K562 (cell line): ENCODE results near the gene RBFA. TPM values are rescaled to one million over a fixed set of nuclear protein-coding genes. Genes with fewer than 3 reads are reported as not detected.

ENCODE experiments used
- ARID4B ChIP-seq: sonication (generic); formaldehyde crosslinking; IDR thresholded peaks from 2 replicates; pipeline ENCODE4 v1.8.0; 2022; ENCODE audit warnings: mild to moderate bottlenecking, missing genetic modification reagents
- E2F8 ChIP-seq: fragments of 450-650 bp; IDR thresholded peaks from 2 replicates; pipeline ENCODE4 v1.7.1; 2018; ENCODE audit warnings: mild to moderate bottlenecking, low read depth; ENCODE audit not compliant: partially characterized antibody
- MAFK ChIP-seq: IDR thresholded peaks from 2 replicates; pipeline ENCODE4 v1.6.1; 2011; ENCODE audit warnings: low read length, improper control_type of control experiment
- MCM2 ChIP-seq: fragments of 450-650 bp; IDR thresholded peaks from 2 replicates; pipeline ENCODE4 v1.6.1; 2017; ENCODE audit warnings: low read depth, mild to moderate bottlenecking
- MCM5 ChIP-seq: fragments of 450-650 bp; IDR thresholded peaks from 2 replicates; pipeline ENCODE4 v1.6.1; 2016; ENCODE audit warnings: low read depth
- NKRF ChIP-seq: fragments of 450-650 bp; IDR thresholded peaks from 2 replicates; pipeline ENCODE4 v1.6.1; 2016; ENCODE audit warnings: borderline replicate concordance
- NONO ChIP-seq, 2 experiments: fragments of 200-400 bp in 1 of 2; fragments of 450-650 bp in 1 of 2; formaldehyde crosslinking in 1 of 2; IDR thresholded peaks; 2 replicates each; pipeline ENCODE4 v1.6.1; 2017; ENCODE audit warnings: low read depth in 2 of 2, mild to moderate bottlenecking in 2 of 2, moderate library complexity in 2 of 2, low read length in 1 of 2
- SRSF1 ChIP-seq: fragments of 200-400 bp; formaldehyde crosslinking; IDR thresholded peaks from 2 replicates; pipeline ENCODE4 v1.6.1; 2017; ENCODE audit warnings: mild to moderate bottlenecking, low read depth, low read length, moderate library complexity
- TSHZ1 ChIP-seq: fragments of 250-450 bp; sonication (Bioruptor Pico); IDR thresholded peaks from 2 replicates; pipeline ENCODE4 v1.4.0; 2020; ENCODE audit warnings: mild to moderate bottlenecking, moderate library complexity
- ZNF354B ChIP-seq: fragments of 250-450 bp; sonication (Bioruptor Pico); IDR thresholded peaks from 2 replicates; pipeline ENCODE4 v1.4.0; 2020
- ZNF436 ChIP-seq: fragments of 250-450, 450-650 bp; sonication (Bioruptor Pico); formaldehyde crosslinking; IDR thresholded peaks from 2 replicates; pipeline ENCODE4 v1.7.0; 2020; ENCODE audit warnings: mild to moderate bottlenecking
- ZNF57 ChIP-seq: fragments of 450-650 bp; formaldehyde crosslinking; IDR thresholded peaks from 2 replicates; pipeline ENCODE4 v1.4.0; 2020; ENCODE audit warnings: mild to moderate bottlenecking, moderate library complexity
- polyA plus RNA-seq, 8 experiments: library from polyadenylated mRNA; depleted of rRNA in 4 of 8; stranded (reverse) in 5 of 8; unstranded in 3 of 8; fragments of >200 nt; fragmentation: Nextera tagmentation in 2 of 8; fragmentation: Illumina TruSeq in 1 of 8; extraction: Ambion mirVana in 2 of 8; extraction: Trizol in 1 of 8; gene quantifications; 2 replicates each; pipeline versions ENCODE4 v1.2.1 to v1.2.3, GENCODE V29; 2011 to 2014; ENCODE audit warnings: inconsistent platforms in 1 of 8, missing spikeins in 1 of 8
- total RNA-seq, 7 experiments: library from RNA; depleted of rRNA in 6 of 7; stranded (reverse); fragments of >200 nt in 6 of 7; fragmentation: Illumina TruSeq in 2 of 7; extraction: Trizol in 2 of 7; gene quantifications; 2 replicates each; pipeline versions ENCODE4 v1.2.1 to v1.2.3, GENCODE V29; 2011 to 2021; ENCODE audit warnings: low replicate concordance in 1 of 7

RBFA gene
- total and polyA plus RNA-seq, 9 of the 15 experiments (the other 6 are each of a cell fraction or from before 2014, with no cell fraction given), result 3.4 to 41.9 (median 25.8) TPM

- TF ChIP-seq ARID4B (CRISPR knock-in tag), result peak; percentile 93
- TF ChIP-seq MCM5, result no peak
- TF ChIP-seq ZNF436 (CRISPR knock-in tag), result no peak
- no peak for TF ChIP-seq MCM2
- no peak for TF ChIP-seq TSHZ1 (CRISPR knock-in tag)
- no peak for TF ChIP-seq ZNF57 (CRISPR knock-in tag)
- TF ChIP-seq E2F8, result no peak
- no peak for TF ChIP-seq MAFK
- TF ChIP-seq NONO (IDR thresholded peaks at IDR 0.05; ENCODE audit: low read depth in 2 of 2, low read length in 1 of 2), result peak in 1 of 2 experiments; percentile 55; a peak in 1 of 4 replicates
- TF ChIP-seq ZNF354B (CRISPR knock-in tag), result no peak
- peak; percentile 93 for TF ChIP-seq NKRF
- no peak for TF ChIP-seq SRSF1
Measured at GRCh38 chr18:80034068-80034851, at the start of gene RBFA (continued).
